Parathyroid adenoma (tissue), 2 donors: ENCODE data around the gene APLP2.
"Not testable (repeated sequence)": the region's sequence is repeated elsewhere in the genome, so short reads cannot be mapped to it uniquely, and the experiment has no call there.

Experiments
- H2AFZ ChIP-seq: fragments of 300-600 bp; sonication (generic); one replicate; pipeline ENCODE4 v1.7.0; 2017; ENCODE audit warnings: antibody characterized with exemption, mild to moderate bottlenecking
- H3K27ac ChIP-seq: fragments of 300-600 bp; sonication (generic); one replicate; pipeline ENCODE4 v1.7.0; 2017
- H3K27me3 ChIP-seq: fragments of 300-600 bp; sonication (generic); one replicate; pipeline ENCODE4 v1.7.0; 2017; ENCODE audit warnings: low read length; ENCODE audit not compliant: control insufficient read depth, insufficient read depth
- H3K36me3 ChIP-seq: fragments of 300-600 bp; sonication (generic); one replicate; pipeline ENCODE4 v1.7.0; 2017; ENCODE audit warnings: low read length; ENCODE audit not compliant: control insufficient read depth, insufficient read depth
- H3K4me1 ChIP-seq: fragments of 300-600 bp; sonication (generic); one replicate; pipeline ENCODE4 v1.7.0; 2017; ENCODE audit warnings: control low read depth
- H3K4me2 ChIP-seq: fragments of 300-600 bp; sonication (generic); one replicate; pipeline ENCODE4 v1.7.0; 2017; ENCODE audit warnings: low read length
- H3K4me3 ChIP-seq: fragments of 300-600 bp; sonication (generic); one replicate; pipeline ENCODE4 v1.7.0; 2017; ENCODE audit warnings: low read depth, low read length
- H3K79me2 ChIP-seq: fragments of 300-600 bp; sonication (generic); one replicate; pipeline ENCODE4 v1.7.0; 2017; ENCODE audit warnings: control low read depth
- H3K9ac ChIP-seq: fragments of 300-600 bp; sonication (generic); one replicate; pipeline ENCODE4 v1.7.0; 2017; ENCODE audit warnings: mild to moderate bottlenecking
- H3K9me3 ChIP-seq: fragments of 300-600 bp; sonication (generic); one replicate; pipeline ENCODE4 v1.7.0; 2017; ENCODE audit warnings: low read length; ENCODE audit not compliant: control insufficient read depth
- TF ChIP-seq, protein P1 (sequence below): fragments of 300-600 bp; sonication (generic); IDR thresholded peaks from one replicate; pipeline ENCODE4 v1.7.0; 2017; ENCODE audit warnings: antibody characterized with exemption, mild to moderate bottlenecking
- donor health status: primary hyperparathyroidism.

APLP2 gene

DNA sequence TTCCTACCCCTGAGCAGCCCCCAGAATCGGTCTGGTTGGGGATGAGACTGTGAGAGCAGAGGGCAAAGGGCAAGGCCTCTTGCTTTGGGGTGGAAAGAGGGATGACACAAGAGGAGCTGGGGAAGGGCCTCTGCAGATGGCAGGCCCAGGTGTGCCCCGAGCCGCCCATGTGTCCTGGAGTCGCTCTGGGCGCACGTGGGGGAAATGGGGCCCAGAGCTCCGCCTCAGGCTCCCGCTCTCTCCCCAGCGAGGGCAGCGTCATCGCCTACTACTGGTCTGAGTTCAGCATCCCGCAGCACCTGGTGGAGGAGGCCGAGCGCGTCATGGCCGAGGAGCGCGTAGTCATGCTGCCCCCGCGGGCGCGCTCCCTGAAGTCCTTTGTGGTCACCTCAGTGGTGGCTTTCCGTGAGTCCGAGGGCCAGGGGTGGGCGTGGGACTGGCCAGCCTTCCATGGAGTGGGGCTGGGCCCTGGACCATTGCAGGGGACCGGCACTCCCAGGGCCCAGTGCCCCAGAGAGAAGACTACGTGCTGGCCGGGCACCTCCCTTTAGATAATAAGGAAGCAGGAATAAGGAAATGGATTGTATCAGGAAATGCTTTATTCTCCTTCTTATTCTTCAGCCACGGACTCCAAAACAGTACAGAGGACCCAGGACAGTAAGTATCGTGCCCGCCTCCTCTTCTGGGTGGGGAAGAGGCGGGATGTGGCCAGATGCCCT, 120.0 kb downstream of the APLP2 start:
- H3K36me3 ChIP-seq: no peaks in the 10 kb centered on the region
- no peaks in the 10 kb centered on the region for H3K4me1 ChIP-seq
- peaks cover 7% of the 10 kb centered on the region for H3K79me2 ChIP-seq
- TF ChIP-seq, protein P1, sequence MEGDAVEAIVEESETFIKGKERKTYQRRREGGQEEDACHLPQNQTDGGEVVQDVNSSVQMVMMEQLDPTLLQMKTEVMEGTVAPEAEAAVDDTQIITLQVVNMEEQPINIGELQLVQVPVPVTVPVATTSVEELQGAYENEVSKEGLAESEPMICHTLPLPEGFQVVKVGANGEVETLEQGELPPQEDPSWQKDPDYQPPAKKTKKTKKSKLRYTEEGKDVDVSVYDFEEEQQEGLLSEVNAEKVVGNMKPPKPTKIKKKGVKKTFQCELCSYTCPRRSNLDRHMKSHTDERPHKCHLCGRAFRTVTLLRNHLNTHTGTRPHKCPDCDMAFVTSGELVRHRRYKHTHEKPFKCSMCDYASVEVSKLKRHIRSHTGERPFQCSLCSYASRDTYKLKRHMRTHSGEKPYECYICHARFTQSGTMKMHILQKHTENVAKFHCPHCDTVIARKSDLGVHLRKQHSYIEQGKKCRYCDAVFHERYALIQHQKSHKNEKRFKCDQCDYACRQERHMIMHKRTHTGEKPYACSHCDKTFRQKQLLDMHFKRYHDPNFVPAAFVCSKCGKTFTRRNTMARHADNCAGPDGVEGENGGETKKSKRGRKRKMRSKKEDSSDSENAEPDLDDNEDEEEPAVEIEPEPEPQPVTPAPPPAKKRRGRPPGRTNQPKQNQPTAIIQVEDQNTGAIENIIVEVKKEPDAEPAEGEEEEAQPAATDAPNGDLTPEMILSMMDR: no peak
- no peak overlapping the region for H2AFZ ChIP-seq
- H3K9ac ChIP-seq: no peak overlapping the region
- H3K4me2 ChIP-seq: no peak overlapping the region
- H3K27ac ChIP-seq: no peak overlapping the region
- H3K27me3 ChIP-seq: no peaks in the 10 kb centered on the region
- H3K4me3 ChIP-seq: no peak overlapping the region
- no peaks in the 10 kb centered on the region for H3K9me3 ChIP-seq

DNA sequence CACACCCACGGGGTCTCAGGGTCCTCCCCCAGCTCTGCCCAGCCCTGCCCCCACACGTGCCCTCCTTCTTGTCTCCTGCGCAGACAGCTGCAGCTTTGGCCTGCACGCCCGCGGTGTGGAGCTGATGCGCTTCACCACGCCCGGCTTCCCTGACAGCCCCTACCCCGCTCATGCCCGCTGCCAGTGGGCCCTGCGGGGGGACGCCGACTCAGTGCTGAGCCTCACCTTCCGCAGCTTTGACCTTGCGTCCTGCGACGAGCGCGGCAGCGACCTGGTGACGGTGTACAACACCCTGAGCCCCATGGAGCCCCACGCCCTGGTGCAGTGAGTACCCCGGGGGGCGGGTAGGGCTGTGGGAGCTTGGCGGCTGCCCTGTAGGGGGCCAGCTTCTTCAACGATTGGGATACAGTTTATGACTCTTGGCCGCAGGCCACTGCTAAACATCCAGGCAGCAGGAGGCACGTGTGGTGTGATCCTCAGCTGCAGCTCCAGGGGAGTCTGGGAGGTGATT, 120.7 kb downstream of the APLP2 start:
- no peak overlapping the region for H2AFZ ChIP-seq
- no peak overlapping the region for H3K4me3 ChIP-seq
- H3K36me3 ChIP-seq: no peaks in the 10 kb centered on the region
- H3K27ac ChIP-seq: no peak overlapping the region
- H3K4me1 ChIP-seq: no peaks in the 10 kb centered on the region
- TF ChIP-seq, protein P1: no peak
- H3K27me3 ChIP-seq: no peaks in the 10 kb centered on the region
- peaks cover 7% of the 10 kb centered on the region for H3K79me2 ChIP-seq
- no peak overlapping the region for H3K4me2 ChIP-seq
- H3K9me3 ChIP-seq: no peaks in the 10 kb centered on the region
- H3K9ac ChIP-seq: no peak overlapping the region

DNA sequence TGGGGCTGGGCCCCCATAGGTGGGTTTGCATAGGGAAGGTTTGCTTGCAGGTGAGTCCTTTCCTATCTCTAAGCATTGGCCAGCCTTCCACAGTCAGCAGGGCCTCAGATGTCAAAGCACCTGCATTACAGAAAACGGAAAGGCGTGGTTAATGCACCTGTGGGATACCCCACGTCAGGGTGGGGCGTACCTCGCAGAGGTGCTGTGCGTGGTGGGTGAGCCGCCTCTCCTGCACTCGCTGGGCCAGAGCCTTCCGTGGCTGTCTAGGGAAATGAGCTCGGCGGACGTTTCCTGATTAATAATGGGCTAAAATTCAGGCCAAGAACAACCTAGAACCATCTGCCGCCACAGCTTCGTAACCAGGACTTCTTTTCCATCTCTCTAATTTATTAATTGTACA, 122.2 kb downstream of the APLP2 start:
- no peak overlapping the region for H2AFZ ChIP-seq
- no peak overlapping the region for H3K27ac ChIP-seq
- no peaks in the 10 kb centered on the region for H3K9me3 ChIP-seq
- no peak overlapping the region for H3K4me3 ChIP-seq
- TF ChIP-seq, protein P1: no peak
- H3K79me2 ChIP-seq: peaks cover 5% of the 10 kb centered on the region
- H3K27me3 ChIP-seq: no peaks in the 10 kb centered on the region
- no peaks in the 10 kb centered on the region for H3K36me3 ChIP-seq
- no peak overlapping the region for H3K9ac ChIP-seq
- no peak overlapping the region for H3K4me2 ChIP-seq
- H3K4me1 ChIP-seq: no peaks in the 10 kb centered on the region

DNA sequence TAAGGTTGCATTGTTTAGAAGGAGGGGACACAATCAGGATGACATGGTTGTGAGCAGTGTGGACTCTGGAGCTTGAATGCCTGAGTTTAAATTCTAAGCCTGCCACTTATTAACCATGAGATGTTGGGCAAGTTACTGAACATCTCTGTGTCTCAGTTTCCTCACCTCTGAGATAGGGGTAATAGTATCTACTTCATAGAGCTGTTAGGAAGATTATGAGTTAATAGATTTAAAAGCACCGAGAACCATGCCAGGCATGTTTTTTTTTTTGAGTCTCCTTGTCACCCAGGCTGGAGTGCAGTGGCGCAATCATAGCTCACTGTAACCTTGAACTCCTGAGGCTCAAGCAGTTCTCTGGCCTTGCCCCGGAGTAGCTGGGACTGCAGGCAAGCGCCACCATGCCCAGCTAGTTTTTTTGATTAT, 123.2 kb downstream of the APLP2 start:
- Histone ChIP-seq H3K27ac (no peak overlapping the region), H3K36me3 (no peaks in the 10 kb centered on the region), H3K9me3 (no peaks in the 10 kb centered on the region), H3K4me2 (no peak overlapping the region), H3K79me2 (peaks cover 3% of the 10 kb centered on the region), H3K9ac (no peak overlapping the region), H2AFZ (no peak overlapping the region), H3K4me3 (no peak overlapping the region), H3K27me3 (no peaks in the 10 kb centered on the region), H3K4me1 (no peaks in the 10 kb centered on the region)
- TF ChIP-seq, protein P1: no peak

DNA sequence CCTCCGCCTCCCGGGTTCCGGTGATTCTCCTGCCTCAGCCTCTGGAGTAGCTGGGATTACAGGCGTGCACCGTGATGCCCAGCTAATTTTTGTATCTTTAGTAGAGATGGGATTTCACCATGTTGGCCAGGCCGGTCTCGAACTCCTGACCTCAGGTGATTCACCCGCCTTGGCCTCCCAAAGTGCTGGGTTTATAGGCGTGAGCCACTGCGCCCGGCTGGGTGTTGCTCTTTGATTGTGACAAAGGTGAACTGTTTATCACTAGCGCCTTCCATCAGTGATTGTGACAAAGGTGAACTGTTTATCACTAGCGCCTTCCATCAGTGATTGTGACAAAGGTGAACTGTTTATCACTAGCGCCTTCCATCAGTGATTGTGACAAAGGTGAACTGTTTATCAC, 123.9 kb downstream of the APLP2 start:
- not testable (repeated sequence) for H3K9me3 ChIP-seq, H3K79me2 ChIP-seq, H3K27me3 ChIP-seq, H3K9ac ChIP-seq, H3K27ac ChIP-seq, H3K4me2 ChIP-seq, H3K36me3 ChIP-seq, H3K4me3 ChIP-seq, H2AFZ ChIP-seq, H3K4me1 ChIP-seq
